Heart left ventricle (tissue), 16 donors: ENCODE results near the gene THSD4. TPM values are rescaled to one million over a fixed set of nuclear protein-coding genes. Genes with fewer than 3 reads are reported as not detected.
A peak's percentile ranks its signal among the peaks of the same experiment; 100 is the strongest.

Source experiments
- ATAC-seq, 4 donors: fragments of 200-7000 bp; cut with Tn5 transposase; one replicate each; pipeline ENCODE4 v1.9.1; 2020 to 2022; ENCODE audit warnings: moderate library complexity in 4 of 4, mild to moderate bottlenecking in 3 of 4, moderate number of reproducible peaks in 1 of 4
- DNase-seq, 5 donors: peaks; one replicate each; pipeline ENCODE4 v3.0.0-alpha.2; 2020
- H3K27ac ChIP-seq, 12 donors: fragments of 200-600 bp; sonication (generic) in 4 of 12; one replicate each; pipeline versions ENCODE4 v1.5.0 to v1.8.0; 2016 to 2022; ENCODE audit warnings: mild to moderate bottlenecking in 2 of 12
- H3K27me3 ChIP-seq, 9 donors: fragments of 200-600 bp; sonication (generic) in 2 of 9; one replicate each; pipeline versions ENCODE4 v1.5.1 to v1.8.0; 2016 to 2022; ENCODE audit warnings: mild to moderate bottlenecking in 3 of 9
- H3K36me3 ChIP-seq, 9 donors: fragments of 200-600 bp; sonication (generic) in 2 of 9; one replicate each; pipeline versions ENCODE4 v1.5.0 to v1.8.0; 2018 to 2022; ENCODE audit warnings: mild to moderate bottlenecking in 2 of 9
- H3K4me1 ChIP-seq, 12 donors: fragments of 200-600 bp; sonication (generic) in 4 of 12; one replicate each; pipeline versions ENCODE4 v1.5.0 to v1.8.0; 2016 to 2022; ENCODE audit warnings: mild to moderate bottlenecking in 3 of 12
- H3K4me3 ChIP-seq, 12 donors: fragments of 200-600 bp; sonication (generic) in 4 of 12; one replicate each; pipeline versions ENCODE4 v1.5.0 to v1.8.0; 2017 to 2022; ENCODE audit warnings: mild to moderate bottlenecking in 9 of 12, moderate library complexity in 4 of 12
- H3K9me3 ChIP-seq, 12 donors: fragments of 200-600 bp; sonication (generic) in 4 of 12; one replicate each; pipeline versions ENCODE4 v1.5.0 to v1.8.0; 2016 to 2022; ENCODE audit warnings: mild to moderate bottlenecking in 1 of 12
- CTCF ChIP-seq, 12 donors: fragments of 200-600 bp; sonication (generic) in 4 of 12; IDR thresholded peaks; one replicate each; pipeline versions ENCODE4 v1.5.0 to v1.8.0; 2018 to 2022; ENCODE audit warnings: antibody characterized with exemption in 12 of 12, mild to moderate bottlenecking in 5 of 12
- POLR2A ChIP-seq, 2 donors: fragments of 450-650 bp; IDR thresholded peaks; one replicate each; pipeline ENCODE4 v1.6.1; 2017; ENCODE audit warnings: antibody characterized with exemption in 2 of 2, mild to moderate bottlenecking in 2 of 2, moderate library complexity in 2 of 2
- WGBS, 4 donors: extraction: QIAGEN DNeasy Blood & Tissue Kit in 2 of 4; methylation state at CpG; one replicate each; pipeline versions ENCODE4 v1.1.5 to v1.1.7; 2013 to 2018; 5-methylcytosine and 5-hydroxymethylcytosine counted together
- intact Hi-C, 10 donors: fragments of 100-400 bp; cut with DNase I; formaldehyde crosslinking; loops; one replicate each; pipeline versions ENCODE4 v1.11.1 to v1.14.2; 2022
- polyA plus RNA-seq, 2 donors: library from polyadenylated mRNA; stranded (reverse); fragments of 200-250 nt; gene quantifications; one replicate each; pipeline ENCODE4 v1.2.3, GENCODE V29; 2013
- total RNA-seq, 9 donors: library from RNA; depleted of rRNA in 2 of 9; stranded (reverse); fragments of >200 nt in 2 of 9; fragmentation: NEBNext Ultra II Directional in 3 of 9; extraction: Animal tissue kit (Norgen Biotek cat#: 25700) in 3 of 9; gene quantifications; one replicate each; pipeline versions ENCODE4 v1.1.0 to v1.2.4, GENCODE V29; 2016 to 2023
- donor health status: ischemic (EF 13 %, LVEDD 7.1; RV severe dilation, severe dysfunction).
- donor health status: healthy with polysubstance abuse.
- donor health status: DM: no; HTN: yes; CAD: no.
- donor health status: DM: no; HTN: no; CAD: no.
- donor health status: ischemic (EF 25% LVEDD 6.9; RV normal size, moderate dysfunction).
- donor health status: ischemic (EF 25% LVEDD 5.7; RV mildly dilated, moderate dysfunction).
- donor health status: healthy.
- donor health status: DM: yes; HTN: yes; CAD: no.
- donor health status: ischemic (EF 35%, LVEDD 5.7; RV mildly dilated, moderate dysfunction).
- donor health status: nonischemic (EF 11% LVEDD 7.7; RV severe dilation, severe dysfunction).
- donor health status: DM: yes; HTN: yes; CAD: no.
- donor health status: PGD.
- donor health status: ischemic (EF 29% LVEDD 5.4; RV normal size, mild dysfunction).
- donor health status: nonischemic (EF 23%, LVEDD 6.1; RV moderate dilation, normal function).

The THSD4 gene
- total and polyA plus RNA-seq, 11 donors, result 32.6 to 206 (median 93.2) TPM

GRCh38 chr15:71660501-71660900, 545.2 kb downstream of the THSD4 start:
- TF ChIP-seq CTCF (IDR thresholded peaks at IDR 0.05) (no peak), POLR2A (IDR thresholded peaks at IDR 0.05) (no peak)
- Histone ChIP-seq H3K4me1 (peaks cover 0 to 40% (median 16%) of the 10 kb centered on the region in 12 donors), H3K27ac (peak overlapping the region in 2 of 12 donors; percentile 23 to 67), H3K36me3 (no peaks in the 10 kb centered on the region), H3K9me3 (peaks cover 0 to 5% (median 0%) of the 10 kb centered on the region in 12 donors), H3K27me3 (no peaks in the 10 kb centered on the region), H3K4me3 (no peak overlapping the region)
- WGBS, 4 donors, result 52 to 66% (median 60%) methylated on average over 15 of the region's 15 CpGs
- ATAC-seq, result no peak
- no peak for DNase-seq
- intact Hi-C loops, result no loop called here

GRCh38 chr15:71662306-71662705, 547.0 kb downstream of the THSD4 start:
- H3K9me3 ChIP-seq, result peaks cover 0 to 10% (median 0%) of the 10 kb centered on the region in 12 donors
- DNase-seq (no peak), ATAC-seq (peak in 1 of 4 donors; percentile 45)
- peaks cover 0 to 38% (median 17%) of the 10 kb centered on the region in 12 donors for H3K4me1 ChIP-seq
- WGBS, 4 donors, result 44 to 67% (median 53%) methylated on average over 1 of the region's 1 CpG
- no peaks in the 10 kb centered on the region for H3K36me3 ChIP-seq
- H3K27ac ChIP-seq, result peak overlapping the region in 11 of 12 donors; percentile 40 to 67 (median 59)
- TF ChIP-seq CTCF (IDR thresholded peaks at IDR 0.05) (no peak), POLR2A (IDR thresholded peaks at IDR 0.05) (no peak)
- H3K27me3 ChIP-seq, result no peaks in the 10 kb centered on the region
- intact Hi-C loops, result no loop called here
- H3K4me3 ChIP-seq, result no peak overlapping the region

GRCh38 chr15:71664622-71665021, 549.4 kb downstream of the THSD4 start:
- no peaks in the 10 kb centered on the region for H3K36me3 ChIP-seq
- ATAC-seq, result no peak
- H3K4me3 ChIP-seq, result no peak overlapping the region
- TF ChIP-seq CTCF (IDR thresholded peaks at IDR 0.05) (no peak), POLR2A (IDR thresholded peaks at IDR 0.05) (no peak)
- peaks cover 0 to 10% (median 0%) of the 10 kb centered on the region in 12 donors for H3K9me3 ChIP-seq
- H3K27me3 ChIP-seq, result no peaks in the 10 kb centered on the region
- WGBS, 4 donors, result 45 to 63% (median 51%) methylated on average over 1 of the region's 1 CpG
- DNase-seq, result no peak
- intact Hi-C loops, result no loop called here
- no peak overlapping the region for H3K27ac ChIP-seq
- H3K4me1 ChIP-seq, result peaks cover 0 to 26% (median 13%) of the 10 kb centered on the region in 12 donors

GRCh38 chr15:71666763-71667620, 551.7 kb downstream of the THSD4 start:
- intact Hi-C loops, result no loop called here
- TF ChIP-seq CTCF (IDR thresholded peaks at IDR 0.05), result no peak
- TF ChIP-seq POLR2A (IDR thresholded peaks at IDR 0.05), result no peak
- Histone ChIP-seq H3K27ac (no peak overlapping the region), H3K27me3 (no peaks in the 10 kb centered on the region), H3K9me3 (peaks cover 0 to 10% (median 0%) of the 10 kb centered on the region in 12 donors), H3K4me3 (no peak overlapping the region), H3K4me1 (peaks cover 0 to 8% (median 0%) of the 10 kb centered on the region in 12 donors), H3K36me3 (no peaks in the 10 kb centered on the region)
- ATAC-seq (no peak), DNase-seq (no peak)
